Islet precursor cell (in vitro differentiated cells): ENCODE measurements around the gene USP32.
A peak's percentile ranks its signal among the peaks of the same experiment; 100 is the strongest.
"Not testable (repeated sequence)": the region's sequence is repeated elsewhere in the genome, so short reads cannot be mapped to it uniquely, and the experiment has no call there.

Experiments
- DNase-seq: peaks from one replicate; pipeline ENCODE4 v3.0.0-alpha.2; 2018

Gene USP32

DNA sequence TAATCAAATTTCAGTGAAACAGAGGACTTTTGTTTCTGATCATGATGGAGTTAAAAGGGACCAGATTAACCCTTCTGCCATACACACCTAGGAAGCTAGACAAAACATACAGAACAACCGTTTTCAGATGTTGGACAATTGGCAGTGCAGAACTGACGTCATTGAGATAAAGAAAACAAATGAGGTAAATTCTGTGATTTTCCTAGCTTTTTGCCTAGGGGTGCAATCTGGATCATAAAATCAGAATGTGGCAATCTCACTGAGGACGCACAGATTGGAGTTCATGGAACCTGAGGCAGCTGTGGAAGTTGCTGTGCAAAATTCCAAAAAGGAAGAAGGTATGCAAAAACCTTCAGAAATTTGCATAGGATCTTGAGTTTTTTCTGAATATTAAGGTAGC, 15.0 kb upstream of the USP32 start:
- DNase-seq: no peak

GRCh38 chr17:60403962-60404361, 12.0 kb upstream of the USP32 start:
- no peak for DNase-seq

- DNase-seq: no peak
These were observed 11.5 kb upstream of the USP32 start for GRCh38 chr17:60403523-60403810.

DNA sequence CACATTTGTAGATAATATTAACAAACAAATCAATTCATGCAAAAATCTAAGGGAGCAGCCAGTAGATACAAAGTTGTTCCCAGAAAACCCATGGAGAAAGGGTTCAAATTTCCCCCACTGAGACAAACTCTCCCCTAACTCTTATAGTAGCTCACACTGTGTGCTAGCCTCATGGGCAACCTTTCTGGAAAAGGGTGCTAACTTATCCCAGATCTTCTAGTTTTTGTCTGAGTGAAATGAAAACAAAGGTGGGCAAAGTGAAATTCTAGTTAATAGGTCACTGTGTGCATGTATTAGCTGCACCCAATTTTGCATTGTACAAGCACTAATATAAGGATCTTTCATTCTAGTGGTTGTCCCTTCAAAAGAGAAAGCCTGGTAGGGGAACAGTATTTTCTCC, 9.9 kb upstream of the USP32 start:
- no peak for DNase-seq

GRCh38 chr17:60398227-60398959, 6.5 kb upstream of the USP32 start:
- no peak for DNase-seq

- DNase-seq: no peak
These were observed 4.5 kb upstream of the USP32 start for GRCh38 chr17:60396412-60396811.

DNA sequence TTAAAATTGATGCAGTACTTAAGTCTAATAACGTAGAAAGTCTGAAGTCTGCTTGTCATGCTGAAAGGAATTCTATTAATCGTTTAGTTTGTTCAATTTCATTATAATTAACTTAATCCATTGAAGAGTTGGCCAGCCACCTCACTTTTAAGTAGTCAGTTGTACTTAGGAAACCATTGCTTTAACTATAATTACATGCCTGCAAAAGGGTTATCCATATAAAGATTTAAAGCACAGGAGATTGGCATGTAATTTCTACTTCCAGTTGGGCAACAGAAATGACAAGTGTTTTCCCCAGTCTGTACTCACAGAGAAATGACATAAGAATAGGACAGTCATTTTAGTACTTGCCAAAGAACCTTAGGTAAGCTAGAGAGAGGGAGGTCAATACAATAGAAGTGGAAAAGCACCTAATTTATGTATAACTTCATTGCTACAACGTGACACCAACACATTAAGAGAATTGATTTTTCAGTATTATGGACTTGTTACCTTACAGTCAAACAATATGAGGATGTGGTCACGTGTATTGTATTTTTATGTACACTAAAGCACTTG, 3.7 kb upstream of the USP32 start:
- no peak for DNase-seq

DNA sequence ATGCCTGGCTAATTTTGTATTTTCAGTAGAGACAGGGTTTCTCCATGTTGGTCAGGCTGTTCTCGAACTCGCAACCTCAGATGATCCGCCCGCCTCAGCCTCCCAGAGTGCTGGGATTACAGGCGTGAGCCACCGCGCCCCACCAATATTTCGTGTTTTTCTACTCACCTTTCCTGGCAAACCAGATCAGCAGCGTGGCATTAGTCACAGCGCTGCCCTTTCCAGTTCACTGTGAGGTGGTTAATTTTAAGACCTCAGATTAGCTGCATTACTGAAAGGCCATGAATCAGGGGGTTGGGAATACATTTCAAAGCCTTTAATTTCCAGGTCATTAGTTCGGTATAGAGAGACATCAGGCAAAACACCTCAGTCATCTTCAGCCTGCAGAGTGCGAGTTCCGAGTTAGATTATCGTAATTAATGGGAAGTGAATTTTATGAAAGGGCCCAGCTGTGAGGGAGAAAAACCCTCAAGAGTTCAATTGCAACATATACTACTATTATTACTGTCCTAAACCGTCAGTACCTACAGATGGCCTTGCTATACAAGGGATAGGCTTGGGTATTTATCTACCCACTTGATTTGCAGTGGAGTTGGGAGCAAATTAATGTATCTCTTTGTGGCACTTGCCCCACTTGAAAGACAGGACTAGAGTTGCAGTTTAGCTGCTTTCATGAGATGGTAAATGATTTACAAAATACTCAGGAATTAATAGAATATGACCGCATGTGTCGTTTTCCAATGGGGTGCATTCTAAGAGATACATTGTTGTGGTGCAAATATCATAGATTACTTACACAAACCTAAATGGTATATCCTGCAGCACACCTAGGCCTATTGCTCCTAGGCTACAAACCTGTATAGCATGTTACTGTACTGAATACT, 2.1 kb upstream of the USP32 start:
- no peak for DNase-seq

DNA sequence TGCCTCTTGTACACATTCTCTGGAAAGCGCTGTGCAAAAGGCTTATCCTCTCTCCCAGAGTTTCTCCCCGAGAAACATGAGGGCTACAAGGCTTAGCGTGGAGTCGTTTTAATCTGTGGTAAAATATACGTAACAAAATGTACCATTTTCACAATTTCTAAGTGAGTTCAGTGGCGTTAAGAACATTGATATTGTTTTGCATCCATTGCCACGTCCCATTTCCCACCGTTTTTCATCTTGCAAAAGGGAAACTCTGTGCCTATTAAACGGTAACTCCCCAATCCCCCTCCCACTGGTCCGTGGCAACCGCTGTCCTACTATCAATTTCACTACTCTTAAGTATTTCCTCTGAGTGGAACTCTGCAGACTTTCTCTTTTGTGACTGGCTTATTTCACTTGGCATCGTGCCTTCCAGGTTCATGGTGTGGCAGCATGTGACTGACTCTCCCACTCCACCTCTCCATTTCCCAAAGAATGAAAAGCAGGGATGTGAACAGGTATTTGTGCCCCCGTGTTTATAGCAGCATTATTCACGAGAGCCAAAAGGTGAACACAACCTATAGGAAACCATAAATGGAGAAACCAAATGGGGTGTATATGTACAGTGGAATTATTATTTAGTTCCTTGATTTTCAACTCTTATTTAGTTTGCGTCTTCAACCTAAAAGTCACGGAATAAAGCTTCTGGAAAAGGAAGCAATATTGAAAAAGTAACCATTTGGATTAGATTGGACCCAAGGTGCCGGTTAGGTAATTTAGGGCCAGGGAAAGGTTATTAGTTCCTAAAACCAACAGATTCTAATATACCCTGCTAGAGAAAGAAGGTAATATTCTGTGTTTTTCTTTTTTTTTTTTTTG, 1.1 kb upstream of the USP32 start:
- no peak for DNase-seq

- DNase-seq: peak; percentile 97
These were observed 377 bp downstream of the USP32 start for GRCh38 chr17:60391471-60392041.

DNA sequence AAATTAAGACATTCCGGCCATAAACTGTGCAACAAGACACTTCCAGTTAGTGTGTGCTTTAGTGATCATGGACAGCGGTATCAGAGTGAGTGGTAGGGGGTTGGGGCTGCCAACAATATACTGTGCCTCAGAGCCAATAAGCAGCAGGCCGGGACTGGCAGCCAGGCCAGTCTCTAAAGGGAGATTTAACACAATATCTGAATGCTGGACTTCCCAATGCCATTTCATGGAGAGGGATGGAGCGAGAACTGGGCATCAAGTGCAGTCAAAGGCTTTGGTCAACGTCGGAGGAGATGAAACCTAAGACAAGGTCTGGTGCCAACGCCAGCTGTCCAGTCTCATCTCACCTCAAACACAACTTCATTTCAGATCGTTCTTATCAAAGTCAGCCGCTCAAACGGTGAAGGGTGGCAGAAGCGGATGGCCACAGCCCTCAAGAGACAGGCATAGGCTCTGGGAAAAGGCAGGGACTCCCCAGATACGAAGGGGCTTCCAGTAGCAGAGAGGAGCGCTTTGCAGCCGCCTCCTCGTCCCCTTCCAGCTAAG, 935 bp downstream of the USP32 start:
- peak; percentile 69 for DNase-seq

DNA sequence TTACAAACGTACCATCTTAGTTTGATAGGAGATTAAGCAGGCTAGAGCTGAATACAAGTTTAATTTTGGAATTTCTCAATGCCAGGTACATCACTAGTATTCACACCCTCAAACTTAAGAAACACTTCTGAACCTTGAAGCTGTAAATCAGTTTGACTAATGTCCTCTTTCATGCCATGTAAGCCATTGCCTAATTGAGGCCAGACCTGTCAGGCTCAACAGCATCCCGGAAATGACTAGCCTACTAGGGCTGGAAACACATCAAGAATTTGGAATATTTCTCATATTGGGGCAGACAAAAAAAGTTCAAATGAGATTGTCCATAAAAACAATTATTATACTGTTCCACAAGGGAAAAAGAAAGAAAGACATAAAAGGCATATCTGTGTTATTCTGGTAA, 1.7 kb downstream of the USP32 start:
- no peak for DNase-seq

DNA sequence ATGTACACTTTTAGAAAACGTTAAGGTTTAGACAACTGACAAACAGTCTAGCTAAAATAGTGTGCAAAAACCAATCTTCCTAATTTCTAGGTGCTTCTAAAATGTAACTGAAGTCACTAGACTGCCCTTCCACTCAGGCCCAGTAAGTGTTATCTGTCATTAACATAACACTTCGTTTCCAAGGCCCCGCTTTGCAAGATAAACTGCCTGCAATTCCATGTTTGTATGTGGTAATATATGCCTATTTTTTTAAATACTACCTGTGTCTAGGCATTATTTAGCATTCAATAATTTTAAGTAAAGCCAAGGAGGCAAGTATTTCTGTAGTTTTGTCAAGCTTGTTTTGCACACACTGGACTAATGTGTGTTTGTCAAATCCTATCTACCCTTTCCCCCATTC, 3.2 kb downstream of the USP32 start:
- no peak for DNase-seq

DNA sequence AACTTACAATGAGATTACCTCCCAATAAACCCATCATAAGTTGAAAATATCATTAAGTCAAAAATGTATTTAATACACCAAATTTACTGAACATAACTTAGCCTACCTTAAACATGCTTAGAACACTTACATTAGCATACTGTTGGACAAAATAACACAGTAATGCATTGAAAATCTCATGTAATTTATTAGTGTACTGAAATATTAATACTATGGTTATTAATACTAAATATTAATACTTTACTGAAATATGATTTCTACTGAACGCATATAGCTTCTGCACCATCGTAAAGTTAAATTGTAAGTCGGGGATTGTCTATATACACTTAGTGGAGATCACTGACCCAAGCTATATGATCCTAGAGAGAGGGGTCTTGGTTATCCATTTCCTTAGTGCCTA, 4.3 kb downstream of the USP32 start:
- no peak for DNase-seq

DNA sequence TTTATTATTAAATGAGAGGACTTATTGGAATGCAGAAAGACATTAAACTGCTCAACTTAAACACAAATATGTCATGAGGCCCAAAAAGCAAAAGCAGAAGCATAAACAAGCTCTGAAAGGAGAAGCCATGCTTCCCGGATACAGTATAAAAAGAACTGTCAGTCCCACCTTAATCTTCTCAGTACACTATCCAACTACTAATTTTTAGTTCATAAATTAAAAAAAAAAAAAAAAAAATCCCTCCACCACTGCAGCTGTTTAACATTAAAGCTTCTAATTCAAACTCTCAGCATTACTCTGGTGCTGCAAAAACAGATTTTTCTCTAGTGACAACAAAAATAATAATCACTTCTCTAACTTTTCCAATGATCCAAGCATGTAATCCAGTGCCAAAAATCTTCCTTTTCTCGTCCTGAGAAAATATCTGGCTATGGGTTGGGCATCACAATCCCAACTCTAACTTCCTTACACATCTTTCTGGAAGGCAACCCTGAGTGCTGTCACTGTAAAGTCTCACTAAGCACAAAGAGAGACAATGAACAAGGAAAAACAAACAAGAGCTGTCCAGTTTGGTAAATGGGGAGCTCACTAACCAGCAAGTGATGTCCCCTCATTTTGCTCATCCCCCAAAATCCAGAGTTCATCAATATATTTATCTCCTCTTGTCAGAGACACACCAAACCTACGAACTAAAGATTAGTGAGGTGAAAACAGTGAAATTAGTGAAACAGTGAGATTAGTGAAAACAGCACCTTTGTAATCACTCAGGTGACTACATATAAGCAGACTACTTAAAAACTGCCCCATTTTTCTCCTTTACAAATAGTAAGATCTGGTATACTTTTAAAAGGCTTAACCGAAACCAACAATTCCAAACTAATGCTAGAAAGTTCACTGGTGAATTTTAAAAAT, 5.5 kb downstream of the USP32 start:
- DNase-seq: peak; percentile 37

- not testable (repeated sequence) for DNase-seq
These were observed 7.0 kb downstream of the USP32 start for GRCh38 chr17:60384921-60385320.

DNA sequence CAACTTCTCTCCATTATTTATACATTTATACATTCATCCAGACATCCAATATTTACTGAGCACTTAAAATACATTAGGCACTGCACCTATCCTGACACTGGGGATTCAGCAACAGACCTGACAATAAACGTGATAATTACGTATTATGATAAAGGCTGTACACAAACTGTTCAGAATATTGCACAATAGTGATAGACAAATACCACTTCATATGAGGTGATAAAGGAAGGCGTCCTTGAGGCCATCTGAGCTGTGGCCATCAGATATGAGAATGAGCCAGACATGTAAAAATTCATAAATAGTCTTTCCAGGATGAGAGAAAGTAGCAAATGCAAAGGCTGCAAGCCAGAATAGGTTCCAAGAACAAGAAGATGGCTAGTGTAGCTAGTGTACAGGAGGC, 8.6 kb downstream of the USP32 start:
- DNase-seq: no peak

DNA sequence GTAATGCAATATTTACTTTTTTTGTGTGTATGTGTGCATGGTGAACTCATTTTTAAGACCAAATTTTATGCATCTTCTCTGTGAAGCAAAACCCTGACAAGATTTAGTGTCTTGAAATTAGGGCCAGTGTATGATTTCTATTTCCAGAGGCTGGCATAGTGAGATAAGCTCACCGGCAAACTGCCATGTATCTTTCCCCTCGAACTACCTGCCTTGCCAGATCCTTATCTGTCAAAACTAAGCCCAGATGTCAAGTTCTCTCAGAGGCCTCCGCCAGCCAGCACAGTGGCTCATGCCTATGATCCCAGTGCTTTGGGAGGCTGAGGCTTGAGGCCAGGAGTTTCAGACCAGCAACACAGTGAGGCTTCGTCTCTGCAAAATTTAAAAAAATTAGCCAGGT, 10.0 kb downstream of the USP32 start:
- DNase-seq: no peak

- not testable (repeated sequence) for DNase-seq
These were observed 12.5 kb downstream of the USP32 start for GRCh38 chr17:60379461-60379860.

GRCh38 chr17:60378187-60378586, 13.7 kb downstream of the USP32 start:
- not testable (repeated sequence) for DNase-seq

DNA sequence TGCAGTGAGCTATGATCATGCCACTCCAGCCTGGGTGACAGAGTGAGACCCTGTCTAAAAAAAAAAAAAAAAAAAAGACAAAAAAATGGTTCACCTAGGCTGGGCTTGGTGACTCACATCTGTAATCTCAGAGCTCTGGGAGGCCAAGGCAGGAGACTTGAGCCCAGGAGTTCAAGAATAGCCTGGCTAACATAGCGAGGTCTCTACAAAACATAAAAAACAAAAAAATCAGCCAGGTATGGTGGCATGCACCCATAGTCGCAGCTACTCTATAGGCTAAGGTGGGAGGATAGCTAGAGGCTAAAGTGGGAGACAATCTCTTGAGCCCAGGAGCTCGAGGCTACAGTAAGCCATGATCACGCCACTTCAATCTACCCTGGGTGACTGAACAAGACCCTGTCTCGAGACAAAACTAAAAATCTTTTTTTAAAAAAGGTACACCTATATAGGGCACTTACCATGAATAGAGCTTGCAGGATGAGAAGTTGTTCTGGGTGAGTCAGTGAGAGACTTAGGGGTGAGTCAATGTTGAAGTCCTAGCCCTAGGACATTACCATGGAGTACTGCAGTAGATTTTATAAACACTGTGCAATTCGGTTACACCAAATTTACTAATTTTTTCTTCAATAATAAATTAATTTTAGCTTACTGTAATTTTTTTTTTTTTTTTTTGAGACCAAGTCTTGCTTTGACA, 19.0 kb downstream of the USP32 start:
- DNase-seq: peak; percentile 60
